GM19463 (cell line): ENCODE results near the gene RPL11.
"Not testable (repeated sequence)": the region's sequence is repeated elsewhere in the genome, so short reads cannot be mapped to it uniquely, and the experiment has no call there.

Experiments
- ATAC-seq: cut with Tn5 transposase; IDR thresholded peaks from one replicate; pipeline ENCODE4 v1.9.1; 2021; ENCODE audit warnings: mild to moderate bottlenecking, moderate library complexity; ENCODE audit not compliant: unreplicated experiment

The RPL11 gene

DNA sequence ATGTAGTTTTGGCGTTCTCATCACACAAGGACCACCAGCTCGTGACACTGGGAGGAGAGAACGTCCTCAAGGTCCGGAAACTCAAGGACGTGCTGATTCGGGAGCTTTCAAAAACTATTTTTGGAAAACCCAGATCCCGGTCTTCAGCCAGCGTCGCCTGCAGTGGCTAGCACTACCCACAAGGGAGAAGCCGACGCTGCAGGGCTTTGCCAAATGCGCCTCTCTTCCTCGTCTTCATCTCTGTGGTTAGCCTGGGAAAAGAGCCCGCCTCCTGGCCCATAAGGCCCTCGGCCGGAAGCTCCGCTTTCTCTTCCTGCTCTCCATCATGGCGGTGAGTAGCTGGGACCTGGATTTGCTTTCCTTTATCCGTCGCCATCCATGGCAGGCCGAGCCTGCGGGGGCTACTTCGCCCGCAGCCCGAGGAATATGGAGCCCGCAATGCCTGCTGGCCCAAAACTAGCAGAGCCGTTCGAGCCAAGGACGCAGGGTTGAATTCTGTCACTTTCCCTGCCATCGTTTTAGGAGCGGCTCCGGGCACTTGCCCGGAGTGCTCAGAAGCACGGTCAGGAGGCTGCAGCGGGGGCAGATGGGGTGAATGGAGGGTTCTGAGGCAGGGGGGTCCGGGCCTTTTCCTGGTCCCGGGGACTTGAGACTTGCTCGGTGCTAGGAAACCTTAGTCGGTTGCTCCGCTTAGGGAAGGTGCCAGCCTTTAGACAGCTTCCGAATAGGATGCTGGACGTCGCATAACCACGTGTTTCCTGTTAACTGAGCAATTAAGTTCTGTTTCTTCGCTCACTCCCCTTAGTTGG lies at the start of gene RPL11:
TSS of gene RPL11 (plus strand) at position 308 of the 809 bp plus-strand sequence. CDS start at position 326, 18 bp downstream.
- ATAC-seq = peak; percentile 91

DNA sequence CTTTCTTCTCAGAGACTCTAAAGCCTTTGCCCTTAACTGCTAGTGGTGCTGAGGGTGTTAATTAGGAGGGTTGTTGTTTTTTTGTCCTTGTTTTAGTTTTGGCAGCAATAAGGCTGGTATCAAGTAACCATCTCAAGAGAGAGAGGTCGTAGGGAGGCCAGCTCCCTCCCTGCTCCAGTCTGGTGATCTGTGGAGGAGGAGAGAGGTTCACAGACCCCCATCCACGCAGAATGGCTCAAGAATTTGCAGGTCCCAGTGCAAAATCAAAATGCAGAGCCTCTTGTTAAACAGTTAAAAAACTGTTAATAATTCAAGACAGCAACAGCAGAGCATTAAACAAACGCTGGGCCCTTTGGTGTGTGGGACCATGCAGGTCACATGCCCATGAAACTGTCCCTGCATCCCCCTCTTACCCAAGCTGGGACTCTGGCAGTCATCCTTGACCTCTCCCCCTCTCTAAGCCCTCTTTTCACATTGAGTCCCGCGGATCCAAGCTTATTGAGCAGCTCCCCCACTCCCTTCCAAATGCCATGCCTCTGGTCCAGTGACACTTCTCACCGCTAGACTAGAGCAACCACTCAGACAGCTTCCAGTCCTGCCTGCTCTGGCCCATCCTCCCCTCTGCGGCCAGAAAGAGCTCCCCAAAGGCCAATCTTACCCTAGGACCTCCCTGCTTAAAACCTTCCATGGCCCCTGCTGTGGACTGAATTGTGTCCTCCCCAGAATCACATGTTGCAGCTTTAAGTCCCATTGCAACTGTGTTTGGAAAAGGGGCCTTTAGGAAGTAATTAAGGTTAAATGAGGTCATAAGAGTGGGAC lies 47.7 kb upstream of the RPL11 start:
- ATAC-seq = no peak

GRCh38 chr1:23644555-23644866 lies 47.1 kb upstream of the RPL11 start:
- no peak for ATAC-seq

DNA sequence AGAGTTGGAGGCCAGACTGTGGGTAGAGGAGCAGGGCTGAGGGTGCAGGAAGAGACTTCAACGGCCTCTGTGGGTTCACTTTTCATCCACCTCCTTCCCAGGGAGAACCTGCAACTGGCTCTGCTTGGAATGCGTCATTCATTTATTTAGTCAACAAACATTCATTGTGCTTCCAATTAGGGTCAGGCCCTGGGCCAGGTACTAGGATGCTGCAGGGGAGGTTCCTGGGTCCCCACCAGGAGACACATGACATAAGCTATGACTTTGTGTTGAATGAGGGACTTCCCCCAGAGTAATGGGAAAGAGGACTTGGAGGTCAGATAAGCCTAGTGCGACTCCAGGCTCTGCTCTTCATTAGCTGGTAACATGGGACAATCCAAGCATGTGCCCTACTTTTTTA lies 46.3 kb upstream of the RPL11 start:
- no peak for ATAC-seq

DNA sequence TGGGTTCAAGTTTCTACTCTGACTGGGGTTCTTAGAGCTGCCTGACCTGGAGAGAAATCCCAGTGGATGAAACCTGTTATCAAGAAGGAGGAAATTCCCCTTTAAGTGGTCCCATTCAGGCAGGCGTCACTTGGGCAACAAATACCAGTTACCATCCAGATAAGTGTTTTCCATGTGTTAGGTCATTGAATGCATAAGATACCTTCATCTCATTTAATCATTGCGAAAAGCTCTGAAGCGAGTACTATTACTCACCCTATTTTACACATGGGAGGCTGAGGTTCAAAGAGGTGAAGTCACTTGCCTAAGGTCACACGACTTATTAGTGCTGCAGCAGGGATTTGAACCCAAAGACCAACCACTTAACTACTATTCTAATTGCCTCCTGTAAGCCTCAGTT lies 45.5 kb upstream of the RPL11 start:
- no peak for ATAC-seq

- ATAC-seq = no peak
These were observed 45.1 kb upstream of the RPL11 start for GRCh38 chr1:23646541-23646940.

DNA sequence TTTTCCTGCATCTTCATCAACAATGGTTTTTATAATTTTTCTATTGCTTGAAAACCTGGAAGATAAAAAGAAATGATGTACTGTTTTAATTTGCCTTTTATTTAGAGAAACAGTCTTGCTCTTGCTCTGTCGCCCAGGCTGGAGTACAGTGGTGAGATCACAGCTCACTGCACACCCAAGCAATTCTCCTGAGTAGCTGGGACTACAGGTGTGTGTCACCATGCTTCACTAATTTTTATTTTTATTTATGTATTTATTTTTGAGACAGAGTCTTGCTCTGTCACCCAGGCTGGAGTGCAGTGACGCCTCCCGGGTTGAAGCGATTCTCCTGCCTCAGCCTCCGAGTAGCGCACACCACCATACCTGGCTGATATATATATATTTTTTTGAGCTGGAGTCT lies 43.0 kb upstream of the RPL11 start:
- no peak for ATAC-seq

GRCh38 chr1:23649157-23649556 lies 42.4 kb upstream of the RPL11 start:
- not testable (repeated sequence) for ATAC-seq

DNA sequence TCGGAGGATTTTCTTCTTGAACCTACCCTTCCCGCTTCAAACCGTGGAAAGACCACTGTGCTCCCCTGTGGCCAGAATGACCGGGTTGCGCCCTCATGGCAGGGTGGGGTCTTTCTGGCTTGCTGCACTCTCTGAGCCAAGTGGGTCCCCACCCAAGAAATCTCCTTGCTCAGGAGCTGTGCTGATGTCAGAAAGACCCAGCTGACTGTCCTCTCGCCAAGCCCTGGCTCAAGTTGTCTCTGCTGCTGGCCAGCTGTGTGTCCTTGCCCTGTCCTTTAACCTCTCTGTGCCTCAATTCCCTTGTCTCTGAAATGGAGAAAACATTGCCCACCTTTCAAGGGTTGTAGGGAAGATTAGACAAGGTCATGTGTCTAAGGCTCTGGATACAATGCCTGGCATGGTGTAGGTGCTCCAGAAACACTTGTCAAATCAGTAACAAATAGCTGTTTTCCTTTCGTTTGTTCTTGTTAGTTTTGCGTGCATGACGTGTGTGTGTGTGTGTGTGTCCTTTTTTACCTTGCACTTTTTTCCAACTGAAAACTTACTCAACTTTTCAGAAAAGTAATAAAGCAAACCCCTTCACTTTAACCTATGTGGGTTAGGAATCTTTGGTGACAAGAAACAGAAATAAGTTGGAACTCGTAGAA lies 41.1 kb upstream of the RPL11 start:
- no peak for ATAC-seq

GRCh38 chr1:23651069-23651808 lies 40.4 kb upstream of the RPL11 start:
- no peak for ATAC-seq

- no peak for ATAC-seq
These were observed 33.8 kb upstream of the RPL11 start for GRCh38 chr1:23657659-23658275.

DNA sequence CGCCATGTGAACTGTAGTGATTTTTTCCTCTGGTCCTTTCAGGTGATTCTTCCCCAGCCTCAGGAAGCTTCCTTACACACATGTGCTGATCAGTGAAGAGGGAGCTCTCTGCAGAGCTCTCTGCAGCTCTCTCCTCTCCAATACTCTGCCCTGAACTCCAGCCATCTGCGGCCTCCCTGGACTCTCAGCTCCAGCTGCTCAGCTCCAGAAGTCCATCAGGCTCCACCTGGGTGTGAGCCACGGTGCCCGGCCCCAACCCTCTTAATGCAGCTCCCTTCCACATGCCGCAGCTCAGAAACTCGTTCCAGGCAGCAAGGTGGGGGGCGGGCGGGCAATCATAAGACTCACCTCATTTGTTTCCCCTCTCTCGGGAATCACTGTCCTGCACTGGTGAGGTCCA lies 30.9 kb upstream of the RPL11 start:
- ATAC-seq = no peak

- no peak for ATAC-seq
These were observed 29.7 kb upstream of the RPL11 start for GRCh38 chr1:23661887-23662286.

- no peak for ATAC-seq
These were observed 26.5 kb upstream of the RPL11 start for GRCh38 chr1:23664837-23665795.

GRCh38 chr1:23667411-23667810 lies 24.2 kb upstream of the RPL11 start:
- ATAC-seq = no peak

DNA sequence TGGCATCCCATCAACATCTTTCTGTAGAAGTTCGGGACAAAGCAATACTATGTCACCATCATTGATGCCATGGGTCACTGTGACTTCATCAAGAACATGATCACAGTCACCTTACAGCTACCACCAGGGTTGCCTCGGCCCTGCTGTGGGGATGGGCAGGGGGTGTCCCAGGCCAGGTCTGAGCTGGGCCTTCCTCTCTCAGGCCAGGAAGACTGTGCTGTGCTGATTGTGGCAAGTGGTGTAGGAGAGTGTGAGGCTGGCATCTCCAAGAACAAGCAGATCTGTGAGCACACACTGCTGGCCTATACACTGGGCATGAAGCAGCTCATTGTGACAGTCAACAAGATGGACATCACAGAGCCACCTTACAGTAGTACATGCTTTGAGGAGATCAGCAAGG lies 20.9 kb upstream of the RPL11 start:
- ATAC-seq = no peak

- no peak for ATAC-seq
These were observed 18.4 kb upstream of the RPL11 start for GRCh38 chr1:23673086-23673813.

DNA sequence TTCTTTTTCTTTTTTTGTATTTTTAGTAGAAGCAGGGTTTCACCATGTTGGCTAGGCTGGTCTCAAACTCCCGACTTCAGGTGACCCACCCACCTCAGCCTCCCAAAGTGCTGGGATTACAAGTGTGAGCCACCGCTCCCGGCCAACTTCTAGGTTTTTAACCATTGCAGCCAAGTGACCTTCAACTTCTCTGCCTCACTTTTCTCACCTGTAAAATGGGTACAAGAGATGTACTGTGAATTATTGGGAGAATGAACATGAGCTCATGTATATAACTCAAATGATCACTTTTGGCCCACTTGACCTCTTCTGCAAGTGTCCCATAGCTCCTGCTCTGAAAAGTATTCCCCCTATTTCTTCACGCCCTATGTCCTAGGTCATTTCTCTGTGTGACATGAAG lies 11.8 kb upstream of the RPL11 start:
- ATAC-seq = no peak

DNA sequence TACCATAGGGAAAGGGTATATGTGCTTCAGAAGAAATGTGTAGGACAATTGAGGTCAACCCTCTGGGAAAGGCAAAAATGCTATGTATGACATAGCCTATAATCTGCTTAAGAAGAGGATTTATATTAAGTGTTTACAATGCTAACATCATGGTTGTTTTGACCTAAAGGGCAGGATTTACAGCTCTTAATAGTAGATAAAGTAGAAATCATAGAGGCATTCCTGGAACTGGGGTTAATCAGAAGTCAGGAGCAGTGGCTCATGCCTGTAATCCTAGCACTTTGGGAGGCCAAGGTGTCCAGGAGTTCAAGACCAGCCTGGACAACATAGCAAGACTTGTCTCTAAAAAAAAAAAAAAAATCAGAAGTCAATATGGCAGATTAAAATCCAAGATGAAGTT lies 8.7 kb upstream of the RPL11 start:
- no peak for ATAC-seq
